IPS-20b (cell line): ENCODE data around the gene PRMT7.
"Not testable (repeated sequence)": the region's sequence is repeated elsewhere in the genome, so short reads cannot be mapped to it uniquely, and the experiment has no call there.

Experiments used
- H3K27ac ChIP-seq: one replicate; pipeline ENCODE4 v1.5.1; 2013; ENCODE audit warnings: low read length
- H3K27me3 ChIP-seq: 2 replicates; pipeline ENCODE4 v1.6.1; 2013; ENCODE audit warnings: mild to moderate bottlenecking, low read length, inconsistent platforms; ENCODE audit not compliant: insufficient read depth
- H3K36me3 ChIP-seq: 2 replicates; pipeline ENCODE4 v1.6.1; 2013; ENCODE audit warnings: low read depth, mild to moderate bottlenecking, inconsistent platforms, low read length, moderate library complexity; ENCODE audit not compliant: insufficient read depth
- H3K4me1 ChIP-seq: 2 replicates; pipeline ENCODE4 v1.6.1; 2013; ENCODE audit warnings: mild to moderate bottlenecking, control low read depth, inconsistent platforms, low read length, moderate library complexity; ENCODE audit not compliant: insufficient read depth
- H3K4me3 ChIP-seq: 2 replicates; pipeline ENCODE4 v1.5.1; 2013; ENCODE audit warnings: mild to moderate bottlenecking, low read length, inconsistent platforms
- H3K9ac ChIP-seq: 2 replicates; pipeline ENCODE4 v1.6.1; 2013; ENCODE audit warnings: low read depth, mild to moderate bottlenecking, inconsistent platforms, low read length, moderate library complexity
- H3K9me3 ChIP-seq: 2 replicates; pipeline ENCODE4 v1.6.1; 2013; ENCODE audit warnings: mild to moderate bottlenecking, low read depth, low read length, inconsistent platforms; ENCODE audit not compliant: insufficient read depth

The PRMT7 gene

DNA sequence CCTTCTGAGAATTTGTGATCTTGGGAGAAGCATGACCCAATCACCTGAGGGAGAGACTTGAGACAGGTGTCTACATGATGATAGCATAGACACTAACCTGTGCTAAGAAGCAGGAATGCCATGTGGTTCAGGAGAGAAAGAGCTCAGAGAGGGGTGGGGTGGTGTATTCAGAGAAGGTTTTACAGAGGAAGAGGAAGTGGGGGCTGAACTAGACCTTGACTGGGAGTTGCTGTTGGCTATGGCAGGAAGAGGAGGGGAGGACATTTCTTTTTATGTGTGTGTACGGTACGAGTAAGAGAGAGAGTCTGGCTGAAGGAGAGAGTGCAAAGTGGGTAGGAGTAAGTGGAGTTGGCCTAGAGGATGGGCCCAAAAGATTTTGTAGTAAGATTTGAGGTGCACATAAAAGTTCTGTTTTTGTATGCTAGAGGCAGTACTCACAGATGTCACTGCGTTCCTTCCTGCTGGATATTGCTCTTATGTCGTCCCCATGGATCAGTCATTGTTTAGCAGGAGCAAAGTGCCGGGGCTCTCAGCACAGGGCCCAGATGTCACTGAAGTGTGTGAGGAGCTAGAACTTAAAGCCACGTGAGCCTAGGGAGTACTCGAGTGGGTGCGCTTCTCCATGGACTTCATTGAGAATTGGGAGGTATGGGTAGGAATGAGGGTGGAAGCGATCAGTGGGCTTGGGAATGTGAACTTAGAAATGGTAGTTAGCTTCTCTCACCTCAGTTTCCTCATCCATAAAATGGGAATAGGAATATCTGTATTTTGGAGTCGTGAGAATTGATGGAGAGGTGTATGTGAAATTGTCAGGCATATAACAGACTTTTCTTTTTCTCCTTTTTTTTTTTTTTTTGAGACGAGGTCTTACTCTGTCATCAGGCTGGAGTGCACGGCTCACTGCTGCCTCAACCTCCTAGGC is 24.4 kb upstream of the PRMT7 start:
- Histone ChIP-seq H3K9ac (no peak overlapping the region), H3K4me3 (no peak overlapping the region)

DNA sequence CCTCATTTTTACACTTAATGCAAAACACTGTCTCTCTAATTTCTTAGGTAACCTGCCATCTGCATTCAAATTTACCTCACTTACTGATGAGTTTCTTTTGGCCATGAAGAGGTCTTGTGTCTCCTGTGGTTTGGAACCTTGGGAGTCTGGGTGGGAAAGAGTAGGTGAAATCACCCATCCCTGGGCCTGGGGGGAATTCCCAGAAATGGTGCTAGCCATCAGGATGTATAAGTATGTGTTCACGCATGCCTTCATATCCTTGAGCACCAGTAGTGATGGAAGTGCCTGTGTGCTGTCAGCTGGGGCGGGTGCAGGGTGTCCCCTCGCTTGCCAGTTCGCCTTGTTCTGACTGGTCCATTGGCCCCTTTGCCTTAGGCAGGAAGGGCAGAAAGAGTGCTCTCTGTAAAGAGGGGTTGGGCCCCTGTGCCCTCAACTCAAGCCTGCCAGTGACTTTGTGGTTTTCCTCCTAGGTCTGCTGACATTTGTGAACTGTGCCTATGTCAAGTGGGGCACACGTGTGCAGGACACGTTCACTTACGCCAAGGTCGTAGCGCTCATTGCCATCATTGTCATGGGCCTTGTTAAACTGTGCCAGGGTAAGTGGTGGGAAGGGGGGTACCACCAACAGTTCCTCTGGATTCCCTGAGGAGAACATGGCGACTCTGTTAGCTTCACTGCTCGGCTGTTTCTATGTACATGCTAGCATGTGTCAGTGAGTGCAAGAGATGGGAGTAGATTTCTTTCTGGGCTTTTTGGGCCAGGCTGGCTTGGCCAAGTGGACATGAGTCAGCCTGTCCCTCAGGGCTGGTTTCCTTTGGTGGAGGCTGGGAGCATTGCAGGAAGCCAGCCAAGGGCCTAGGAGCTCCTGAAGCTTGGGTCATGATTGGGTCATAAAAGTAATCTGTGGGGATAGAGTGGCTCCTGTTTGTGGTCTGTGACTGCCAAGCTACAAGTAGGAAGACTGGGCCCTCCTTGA is 23.3 kb upstream of the PRMT7 start:
- H3K27me3 ChIP-seq, result no peaks in the 10 kb centered on the region
- H3K4me1 ChIP-seq, result no peaks in the 10 kb centered on the region
- no peak overlapping the region for H3K27ac ChIP-seq
- H3K9ac ChIP-seq, result no peak overlapping the region
- no peaks in the 10 kb centered on the region for H3K9me3 ChIP-seq
- H3K36me3 ChIP-seq, result peaks cover 47% of the 10 kb centered on the region
- H3K4me3 ChIP-seq, result no peak overlapping the region

More for the DNA sequence above, 24.4 kb upstream of the PRMT7 start:
- Histone ChIP-seq H3K9me3 (no peaks in the 10 kb centered on the region), H3K27me3 (no peaks in the 10 kb centered on the region), H3K27ac (no peak overlapping the region), H3K36me3 (peaks cover 40% of the 10 kb centered on the region), H3K4me1 (no peaks in the 10 kb centered on the region)

GRCh38 chr16:68288252-68288650 is 22.6 kb upstream of the PRMT7 start:
- Histone ChIP-seq H3K27ac (no peak overlapping the region), H3K4me1 (no peaks in the 10 kb centered on the region)

DNA sequence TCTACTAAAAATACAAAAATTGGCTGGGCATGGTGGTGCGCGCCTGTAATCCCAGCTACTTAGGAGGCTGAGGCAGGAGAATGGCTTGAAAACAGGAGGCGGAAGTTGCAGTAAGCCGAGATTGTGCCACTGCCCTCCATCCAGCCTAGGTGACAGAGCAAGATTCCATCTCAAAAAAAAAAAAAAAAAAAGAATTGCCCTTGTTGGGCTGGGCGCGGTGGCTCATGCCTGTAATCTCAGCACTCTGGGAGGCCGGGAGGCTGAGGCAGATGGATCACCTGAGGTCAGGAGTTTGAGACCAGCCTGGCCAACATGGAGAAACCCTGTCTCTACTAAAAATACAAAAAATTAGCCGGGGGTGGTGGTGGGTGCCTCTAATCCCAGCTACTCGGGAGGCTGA is 22.0 kb upstream of the PRMT7 start:
- H3K27me3 ChIP-seq, H3K9me3 ChIP-seq, H3K27ac ChIP-seq, H3K9ac ChIP-seq, H3K4me1 ChIP-seq, H3K4me3 ChIP-seq: not testable (repeated sequence)
- peaks cover 51% of the 10 kb centered on the region for H3K36me3 ChIP-seq

More at GRCh38 chr16:68288252-68288650, 22.6 kb upstream of the PRMT7 start:
- Histone ChIP-seq H3K9ac (no peak overlapping the region), H3K36me3 (peaks cover 45% of the 10 kb centered on the region), H3K27me3 (no peaks in the 10 kb centered on the region), H3K9me3 (no peaks in the 10 kb centered on the region), H3K4me3 (no peak overlapping the region)

GRCh38 chr16:68289202-68289601 is 21.6 kb upstream of the PRMT7 start:
- Histone ChIP-seq H3K9ac (no peak overlapping the region), H3K36me3 (peaks cover 54% of the 10 kb centered on the region), H3K9me3 (no peaks in the 10 kb centered on the region), H3K4me3 (no peak overlapping the region), H3K27ac (no peak overlapping the region), H3K4me1 (no peaks in the 10 kb centered on the region), H3K27me3 (no peaks in the 10 kb centered on the region)

DNA sequence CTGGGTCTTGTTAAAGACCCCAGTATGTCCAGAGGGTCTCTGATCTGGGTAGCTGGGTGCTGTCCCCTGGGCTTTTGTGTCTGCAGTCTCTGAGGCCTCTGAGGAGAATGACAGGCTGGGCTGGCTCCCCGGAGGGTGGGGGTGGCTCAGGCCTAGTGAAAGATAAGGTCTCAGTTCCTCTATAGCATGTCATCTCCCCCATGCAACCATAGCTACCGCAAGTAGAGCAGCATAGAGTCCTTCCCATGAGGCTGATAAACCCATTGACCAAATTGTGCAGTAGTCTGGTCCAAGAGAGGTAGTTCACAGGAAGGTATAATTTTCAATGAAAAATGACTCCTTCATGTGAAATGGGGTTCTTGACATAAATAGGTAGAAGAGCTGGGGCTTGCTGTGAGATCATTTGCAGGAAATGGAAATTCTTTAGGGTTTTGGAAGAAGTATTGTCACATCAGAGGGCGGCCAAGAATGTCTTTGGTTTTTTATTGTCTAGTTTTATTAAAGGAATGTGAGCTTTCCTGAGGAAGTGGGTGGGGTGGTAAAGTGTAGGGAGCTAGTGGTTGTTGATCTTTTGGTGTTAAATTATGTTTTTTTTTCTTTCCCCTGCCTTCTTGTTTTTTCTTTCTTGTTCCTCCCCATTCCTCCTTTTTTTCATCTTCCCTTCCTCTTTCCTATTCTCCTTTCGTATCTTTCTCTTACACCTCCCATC is 21.0 kb upstream of the PRMT7 start:
- Histone ChIP-seq H3K9me3 (no peaks in the 10 kb centered on the region), H3K36me3 (peaks cover 58% of the 10 kb centered on the region), H3K9ac (peak overlapping the region; percentile 13; the same call in 1 of the 2 replicates), H3K4me1 (no peaks in the 10 kb centered on the region), H3K27ac (no peak overlapping the region), H3K27me3 (no peaks in the 10 kb centered on the region), H3K4me3 (no peak overlapping the region)

DNA sequence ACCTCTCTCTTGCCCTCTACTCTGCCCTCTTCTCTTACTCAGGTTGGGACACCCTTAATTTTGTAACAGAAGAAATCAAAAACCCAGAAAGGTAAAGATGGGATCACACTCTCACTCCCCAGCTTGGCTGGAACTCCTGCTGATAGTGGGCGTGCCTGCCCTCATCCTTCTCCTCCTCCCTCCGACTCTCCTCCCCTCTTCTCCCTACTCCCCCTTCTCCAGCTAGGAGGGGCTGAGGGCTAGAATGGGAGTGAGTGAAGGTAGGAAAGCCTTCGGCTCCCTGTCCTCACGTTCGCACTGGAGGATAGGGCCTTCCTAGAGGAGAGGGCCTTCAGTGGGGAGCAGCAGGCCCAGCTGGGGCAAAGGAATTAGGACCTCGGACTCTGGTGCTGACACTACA is 20.4 kb upstream of the PRMT7 start:
- no peaks in the 10 kb centered on the region for H3K27me3 ChIP-seq
- H3K9me3 ChIP-seq, result no peaks in the 10 kb centered on the region
- H3K4me3 ChIP-seq, result no peak overlapping the region
- peaks cover 57% of the 10 kb centered on the region for H3K36me3 ChIP-seq
- H3K27ac ChIP-seq, result no peak overlapping the region
- H3K9ac ChIP-seq, result peak overlapping the region; percentile 13; the same call in 1 of the 2 replicates
- H3K4me1 ChIP-seq, result no peaks in the 10 kb centered on the region

- H3K36me3 ChIP-seq, result peaks cover 65% of the 10 kb centered on the region
- H3K4me1 ChIP-seq, result no peaks in the 10 kb centered on the region
- H3K9ac ChIP-seq, result no peak overlapping the region
- no peak overlapping the region for H3K4me3 ChIP-seq
- H3K27ac ChIP-seq, result no peak overlapping the region
- H3K27me3 ChIP-seq, result no peaks in the 10 kb centered on the region
- H3K9me3 ChIP-seq, result no peaks in the 10 kb centered on the region
These were observed 19.6 kb upstream of the PRMT7 start for GRCh38 chr16:68291227-68291626.

- Histone ChIP-seq H3K9ac (no peak overlapping the region), H3K9me3 (no peaks in the 10 kb centered on the region), H3K4me3 (no peak overlapping the region), H3K27me3 (no peaks in the 10 kb centered on the region), H3K27ac (no peak overlapping the region), H3K36me3 (peaks cover 74% of the 10 kb centered on the region), H3K4me1 (no peaks in the 10 kb centered on the region)
These were observed 18.4 kb upstream of the PRMT7 start for GRCh38 chr16:68292425-68292824.

- no peaks in the 10 kb centered on the region for H3K27me3 ChIP-seq
- no peak overlapping the region for H3K9ac ChIP-seq
- H3K4me3 ChIP-seq, result no peak overlapping the region
- no peaks in the 10 kb centered on the region for H3K4me1 ChIP-seq
- H3K27ac ChIP-seq, result no peak overlapping the region
- peaks cover 88% of the 10 kb centered on the region for H3K36me3 ChIP-seq
- H3K9me3 ChIP-seq, result no peaks in the 10 kb centered on the region
These were observed 14.5 kb upstream of the PRMT7 start for GRCh38 chr16:68296291-68296690.

DNA sequence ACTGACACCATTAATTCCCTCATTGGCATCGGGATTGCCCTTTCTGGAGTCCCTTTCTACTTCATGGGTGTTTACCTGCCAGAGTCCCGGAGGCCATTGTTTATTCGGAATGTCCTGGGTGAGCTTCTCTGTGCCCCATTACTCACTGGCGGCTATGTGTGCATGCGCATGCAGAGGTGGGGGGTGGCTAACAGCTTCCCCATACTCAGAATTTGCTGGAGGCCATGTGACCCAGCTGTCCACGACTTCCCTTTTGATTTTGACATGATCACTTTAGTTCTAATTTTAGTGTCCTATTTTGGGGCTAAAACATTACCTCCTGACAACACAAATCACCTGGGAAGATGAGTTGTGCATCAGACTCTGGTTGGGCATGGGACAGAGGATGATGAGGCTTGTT is 14.1 kb upstream of the PRMT7 start:
- no peak overlapping the region for H3K4me3 ChIP-seq
- H3K27me3 ChIP-seq, result no peaks in the 10 kb centered on the region
- H3K9me3 ChIP-seq, result no peaks in the 10 kb centered on the region
- no peak overlapping the region for H3K9ac ChIP-seq
- H3K36me3 ChIP-seq, result peaks cover 88% of the 10 kb centered on the region
- H3K4me1 ChIP-seq, result no peaks in the 10 kb centered on the region
- H3K27ac ChIP-seq, result no peak overlapping the region
